Suprapubic skin (tissue), 4 donors: ENCODE measurements around the gene DGKH.
"Not testable (repeated sequence)": the region's sequence is repeated elsewhere in the genome, so short reads cannot be mapped to it uniquely, and the experiment has no call there.

Source experiments
- EP300 ChIP-seq: sonication (generic); formaldehyde crosslinking; IDR thresholded peaks from one replicate; pipeline ENCODE4 v1.6.1; 2017; ENCODE audit warnings: antibody characterized with exemption
- POLR2A ChIP-seq, 2 donors: fragments of 450-650 bp; IDR thresholded peaks; one replicate each; pipeline ENCODE4 v1.6.1; 2017; ENCODE audit warnings: antibody characterized with exemption in 2 of 2, mild to moderate bottlenecking in 2 of 2, moderate library complexity in 2 of 2
- POLR2AphosphoS5 ChIP-seq, 3 donors: sonication (generic); formaldehyde crosslinking; IDR thresholded peaks; one replicate each; pipeline ENCODE4 v1.6.1; 2017; ENCODE audit warnings: antibody characterized with exemption in 3 of 3
- TF ChIP-seq, protein P1 (sequence below), 2 donors: fragments of 200-600 bp in 1 of 2; fragments of 450-650 bp in 1 of 2; sonication (generic) in 1 of 2; IDR thresholded peaks; one replicate each; pipeline ENCODE4 v1.5.1; 2016 to 2019; ENCODE audit warnings: antibody characterized with exemption in 2 of 2, mild to moderate bottlenecking in 1 of 2, moderate library complexity in 1 of 2

DNA sequence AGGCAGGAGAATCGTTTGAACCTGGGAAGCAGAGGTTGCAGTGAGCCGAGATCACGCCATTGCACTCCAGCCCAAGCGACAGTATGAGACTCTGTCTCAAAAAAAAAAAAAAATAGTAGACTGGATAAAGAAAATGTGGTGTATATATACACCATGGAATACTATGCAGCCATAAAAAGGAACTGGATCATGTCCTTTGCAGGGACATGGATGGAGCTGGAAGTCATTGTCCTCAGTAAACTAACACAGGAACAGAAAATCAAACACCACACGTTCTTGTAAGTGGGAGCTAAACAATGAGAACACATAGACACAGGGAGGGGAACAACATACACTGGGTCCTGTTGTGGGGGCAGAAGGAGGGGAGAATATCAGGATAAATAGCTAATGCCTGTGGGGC lies 178.3 kb downstream of the DGKH start:
- TF ChIP-seq, protein P1, sequence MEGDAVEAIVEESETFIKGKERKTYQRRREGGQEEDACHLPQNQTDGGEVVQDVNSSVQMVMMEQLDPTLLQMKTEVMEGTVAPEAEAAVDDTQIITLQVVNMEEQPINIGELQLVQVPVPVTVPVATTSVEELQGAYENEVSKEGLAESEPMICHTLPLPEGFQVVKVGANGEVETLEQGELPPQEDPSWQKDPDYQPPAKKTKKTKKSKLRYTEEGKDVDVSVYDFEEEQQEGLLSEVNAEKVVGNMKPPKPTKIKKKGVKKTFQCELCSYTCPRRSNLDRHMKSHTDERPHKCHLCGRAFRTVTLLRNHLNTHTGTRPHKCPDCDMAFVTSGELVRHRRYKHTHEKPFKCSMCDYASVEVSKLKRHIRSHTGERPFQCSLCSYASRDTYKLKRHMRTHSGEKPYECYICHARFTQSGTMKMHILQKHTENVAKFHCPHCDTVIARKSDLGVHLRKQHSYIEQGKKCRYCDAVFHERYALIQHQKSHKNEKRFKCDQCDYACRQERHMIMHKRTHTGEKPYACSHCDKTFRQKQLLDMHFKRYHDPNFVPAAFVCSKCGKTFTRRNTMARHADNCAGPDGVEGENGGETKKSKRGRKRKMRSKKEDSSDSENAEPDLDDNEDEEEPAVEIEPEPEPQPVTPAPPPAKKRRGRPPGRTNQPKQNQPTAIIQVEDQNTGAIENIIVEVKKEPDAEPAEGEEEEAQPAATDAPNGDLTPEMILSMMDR (IDR thresholded peaks at IDR 0.05), result not testable (repeated sequence)
- not testable (repeated sequence) for TF ChIP-seq POLR2AphosphoS5 (IDR thresholded peaks at IDR 0.05); POLR2A (IDR thresholded peaks at IDR 0.05); EP300
